ENCODE measurements around the gene TOGARAM1. TPM values are rescaled to one million over a fixed set of nuclear protein-coding genes. Genes with fewer than 3 reads are reported as not detected.

Gene TOGARAM1
- total and polyA plus RNA-seq, 2 donors (not counting 3 experiments of a cell fraction or from before 2014, with no cell fraction given) = 4.2 to 13.8 TPM

DNA sequence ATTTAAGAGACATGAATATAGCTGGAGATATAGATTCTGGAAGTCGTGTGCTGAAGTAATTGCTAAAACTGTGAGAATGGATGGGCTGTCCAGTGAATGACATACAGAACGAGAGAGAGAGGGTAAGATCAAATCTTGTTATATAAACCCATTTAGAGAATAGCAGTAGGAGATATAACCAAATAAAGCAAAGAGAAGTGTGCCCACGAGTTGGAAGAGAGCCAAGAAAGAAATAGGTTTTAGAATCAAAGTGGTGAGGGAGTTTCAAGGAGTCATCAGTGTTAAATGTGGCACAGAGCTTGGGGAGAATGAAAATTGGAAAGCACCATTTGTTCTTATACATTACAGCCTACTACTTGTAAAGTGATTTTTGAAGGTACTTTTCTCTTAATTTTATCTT, 19.2 kb downstream of the TOGARAM1 start:
- no TSS peak for BruUV-seq (replicated peaks)
- Histone ChIP-seq H2AFZ (ENCODE audit: low read depth, low read length) (no peak overlapping the region), H3K36me3 (ENCODE audit: control insufficient read depth in 2 of 2, extremely low read depth in 1 of 2, insufficient read depth in 2 of 2, low read length in 2 of 2) (no peaks in the 10 kb centered on the region), H3K4me1 (ENCODE audit: control insufficient read depth, extremely low read depth, insufficient read depth, low read length) (no peaks in the 10 kb centered on the region), H3K27me3 (ENCODE audit: control insufficient read depth in 2 of 2, insufficient read depth in 2 of 2, low read length in 2 of 2) (no peaks in the 10 kb centered on the region), H3K9me3 (replicated peaks; ENCODE audit: control insufficient read depth, insufficient read depth, low read length) (no peaks in the 10 kb centered on the region), H4K20me1 (replicated peaks; ENCODE audit: control insufficient read depth, extremely low read depth, insufficient read depth, low read length) (no peaks in the 10 kb centered on the region), H3K79me2 (ENCODE audit: control insufficient read depth, insufficient read depth, low read length) (peaks cover 12% of the 10 kb centered on the region), H3K4me2 (ENCODE audit: insufficient read depth, low read length) (no peak overlapping the region), H3K9me1 (replicated peaks; ENCODE audit: control insufficient read depth, extremely low read depth, insufficient read depth, low read length) (no peaks in the 10 kb centered on the region), H3K27ac (ENCODE audit: insufficient read depth, low read depth, low read length) (no peak overlapping the region), H3K4me3 (replicated peaks in 1 of 3; ENCODE audit: insufficient read depth in 1 of 3, low read depth in 1 of 3, low read length in 3 of 3) (no peak overlapping the region), H3K9ac (replicated peaks; ENCODE audit: extremely low read depth, insufficient read depth, low read length) (no peak overlapping the region)
- FAIRE-seq (no peak), DNase-seq (ENCODE audit: low read depth, low spot score) (no peak)
- TF ChIP-seq EZH2 (IDR thresholded peaks at IDR 0.05; ENCODE audit: borderline replicate concordance, low read depth, low read length, severe bottlenecking) = no peak
- TF ChIP-seq JUN (IDR thresholded peaks at IDR 0.05; ENCODE audit: borderline replicate concordance, insufficient read depth, insufficient read length, low read depth) = no peak
- TF ChIP-seq MYC (IDR thresholded peaks at IDR 0.05; ENCODE audit: low read depth, low read length) = no peak
- TF ChIP-seq, protein P1, sequence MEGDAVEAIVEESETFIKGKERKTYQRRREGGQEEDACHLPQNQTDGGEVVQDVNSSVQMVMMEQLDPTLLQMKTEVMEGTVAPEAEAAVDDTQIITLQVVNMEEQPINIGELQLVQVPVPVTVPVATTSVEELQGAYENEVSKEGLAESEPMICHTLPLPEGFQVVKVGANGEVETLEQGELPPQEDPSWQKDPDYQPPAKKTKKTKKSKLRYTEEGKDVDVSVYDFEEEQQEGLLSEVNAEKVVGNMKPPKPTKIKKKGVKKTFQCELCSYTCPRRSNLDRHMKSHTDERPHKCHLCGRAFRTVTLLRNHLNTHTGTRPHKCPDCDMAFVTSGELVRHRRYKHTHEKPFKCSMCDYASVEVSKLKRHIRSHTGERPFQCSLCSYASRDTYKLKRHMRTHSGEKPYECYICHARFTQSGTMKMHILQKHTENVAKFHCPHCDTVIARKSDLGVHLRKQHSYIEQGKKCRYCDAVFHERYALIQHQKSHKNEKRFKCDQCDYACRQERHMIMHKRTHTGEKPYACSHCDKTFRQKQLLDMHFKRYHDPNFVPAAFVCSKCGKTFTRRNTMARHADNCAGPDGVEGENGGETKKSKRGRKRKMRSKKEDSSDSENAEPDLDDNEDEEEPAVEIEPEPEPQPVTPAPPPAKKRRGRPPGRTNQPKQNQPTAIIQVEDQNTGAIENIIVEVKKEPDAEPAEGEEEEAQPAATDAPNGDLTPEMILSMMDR (IDR thresholded peaks at IDR 0.05; ENCODE audit: extremely low read depth in 1 of 2, insufficient read depth in 1 of 2, low read depth in 1 of 2, low read length in 2 of 2) = no peak
- TF ChIP-seq POLR2A (IDR thresholded peaks at IDR 0.05; ENCODE audit: low read depth, low read length) = no peak
- intact Hi-C loops (cut with micrococcal nuclease) = no loop called here
- dilution Hi-C loops (cut with MboI; ENCODE audit: extremely low pct_ligation_motif_present, low sequenced_read_pairs) = no loop called here
- POLR2A ChIA-PET = no interaction called here
- CTCF ChIA-PET = no interaction called here

DNA sequence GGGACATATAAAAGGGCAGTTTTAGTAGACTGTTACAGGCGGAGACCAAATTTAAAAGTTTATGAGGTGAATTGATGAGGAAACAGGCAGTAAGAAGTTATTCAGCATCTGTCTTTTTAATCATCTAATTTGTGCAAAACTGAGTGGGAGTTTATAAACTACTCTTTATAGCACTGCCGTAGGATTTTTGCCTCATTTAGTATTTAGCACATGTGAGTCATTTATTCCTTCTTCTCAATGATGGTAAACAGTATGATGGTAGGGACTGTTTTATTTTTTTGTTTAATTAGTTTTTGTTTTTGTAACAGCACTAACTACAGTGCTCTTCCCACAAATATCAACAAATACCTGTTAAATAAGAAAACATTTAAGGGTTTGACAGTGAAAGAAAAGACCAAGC, 20.6 kb downstream of the TOGARAM1 start:
- no peaks in the 10 kb centered on the region for H3K27me3 ChIP-seq (ENCODE audit: control insufficient read depth in 2 of 2, insufficient read depth in 2 of 2, low read length in 2 of 2)
- no peaks in the 10 kb centered on the region for H3K36me3 ChIP-seq (ENCODE audit: control insufficient read depth in 2 of 2, extremely low read depth in 1 of 2, insufficient read depth in 2 of 2, low read length in 2 of 2)
- POLR2A ChIA-PET = no interaction called here
- no peak overlapping the region for H2AFZ ChIP-seq (ENCODE audit: low read depth, low read length)
- intact Hi-C loops (cut with micrococcal nuclease) = no loop called here
- no peaks in the 10 kb centered on the region for H3K9me1 ChIP-seq (replicated peaks; ENCODE audit: control insufficient read depth, extremely low read depth, insufficient read depth, low read length)
- BruUV-seq (replicated peaks) = no TSS peak
- no peak overlapping the region for H3K4me3 ChIP-seq (replicated peaks in 1 of 3; ENCODE audit: insufficient read depth in 1 of 3, low read depth in 1 of 3, low read length in 3 of 3)
- DNase-seq (ENCODE audit: low read depth, low spot score) (no peak), FAIRE-seq (no peak)
- no peak overlapping the region for H3K9ac ChIP-seq (replicated peaks; ENCODE audit: extremely low read depth, insufficient read depth, low read length)
- peaks cover 10% of the 10 kb centered on the region for H3K79me2 ChIP-seq (ENCODE audit: control insufficient read depth, insufficient read depth, low read length)
- no peak overlapping the region for H3K4me2 ChIP-seq (ENCODE audit: insufficient read depth, low read length)
- no peak overlapping the region for H3K27ac ChIP-seq (ENCODE audit: insufficient read depth, low read depth, low read length)
- H3K4me1 ChIP-seq (ENCODE audit: control insufficient read depth, extremely low read depth, insufficient read depth, low read length) = no peaks in the 10 kb centered on the region
- CTCF ChIA-PET = no interaction called here
- no peaks in the 10 kb centered on the region for H3K9me3 ChIP-seq (replicated peaks; ENCODE audit: control insufficient read depth, insufficient read depth, low read length)
- TF ChIP-seq, protein P1 (IDR thresholded peaks at IDR 0.05; ENCODE audit: extremely low read depth in 1 of 2, insufficient read depth in 1 of 2, low read depth in 1 of 2, low read length in 2 of 2) = no peak
- TF ChIP-seq JUN (IDR thresholded peaks at IDR 0.05; ENCODE audit: borderline replicate concordance, insufficient read depth, insufficient read length, low read depth) (no peak), EZH2 (IDR thresholded peaks at IDR 0.05; ENCODE audit: borderline replicate concordance, low read depth, low read length, severe bottlenecking) (no peak), FOS (IDR thresholded peaks at IDR 0.05; ENCODE audit: borderline replicate concordance, insufficient read depth, low read length) (no peak), POLR2A (IDR thresholded peaks at IDR 0.05; ENCODE audit: low read depth, low read length) (no peak), POLR2AphosphoS5 (IDR thresholded peaks at IDR 0.05; ENCODE audit: insufficient read depth, low read depth, low read length) (no peak), MYC (IDR thresholded peaks at IDR 0.05; ENCODE audit: low read depth, low read length) (no peak), GATA2 (IDR thresholded peaks at IDR 0.05; ENCODE audit: insufficient read depth, insufficient read length, low read depth, low read length) (no peak)
- TF ChIP-seq, protein P2, sequence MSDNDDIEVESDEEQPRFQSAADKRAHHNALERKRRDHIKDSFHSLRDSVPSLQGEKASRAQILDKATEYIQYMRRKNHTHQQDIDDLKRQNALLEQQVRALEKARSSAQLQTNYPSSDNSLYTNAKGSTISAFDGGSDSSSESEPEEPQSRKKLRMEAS (IDR thresholded peaks at IDR 0.05; ENCODE audit: insufficient read depth, insufficient read length) = no peak
- dilution Hi-C loops (cut with MboI; ENCODE audit: extremely low pct_ligation_motif_present, low sequenced_read_pairs) = no loop called here
- no peaks in the 10 kb centered on the region for H4K20me1 ChIP-seq (replicated peaks; ENCODE audit: control insufficient read depth, extremely low read depth, insufficient read depth, low read length)

Data from endothelial cell of umbilical vein (primary cell).